Retinal pigment epithelial cell (primary cell): ENCODE data around the gene CALD1.
"Not testable (repeated sequence)": the region's sequence is repeated elsewhere in the genome, so short reads cannot be mapped to it uniquely, and the experiment has no call there.

Experiments used
- DNase-seq: peaks from one replicate; pipeline ENCODE4 v3.0.0-alpha.2; 2010; ENCODE audit warnings: low read depth
- H3K4me3 ChIP-seq: 2 replicates; pipeline ENCODE4 v1.5.1; 2011; ENCODE audit warnings: mild to moderate bottlenecking, low read length, control low read depth, moderate library complexity
- TF ChIP-seq, protein P1 (sequence below): conservative IDR thresholded peaks from 2 replicates; pipeline ENCODE4 v1.5.1; 2011; ENCODE audit warnings: low read depth, low read length, control low read depth, inconsistent platforms

Gene CALD1

DNA sequence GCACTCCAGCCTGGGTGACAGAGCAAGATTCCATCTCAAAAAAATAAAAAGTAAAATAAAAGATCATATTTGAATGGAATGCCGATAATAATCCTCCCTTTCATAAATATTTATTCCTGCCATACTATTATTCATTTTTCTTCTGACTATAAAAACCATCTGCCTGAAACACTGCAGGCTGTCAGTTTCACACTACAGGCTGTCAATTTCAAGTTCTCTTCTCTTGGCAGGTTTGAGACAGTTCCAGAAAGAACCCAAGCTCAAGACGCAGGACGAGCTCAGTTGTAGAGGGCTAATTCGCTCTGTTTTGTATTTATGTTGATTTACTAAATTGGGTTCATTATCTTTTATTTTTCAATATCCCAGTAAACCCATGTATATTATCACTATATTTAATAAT is 188.7 kb downstream of the CALD1 start:
- no peak overlapping the region for H3K4me3 ChIP-seq
- TF ChIP-seq, protein P1, sequence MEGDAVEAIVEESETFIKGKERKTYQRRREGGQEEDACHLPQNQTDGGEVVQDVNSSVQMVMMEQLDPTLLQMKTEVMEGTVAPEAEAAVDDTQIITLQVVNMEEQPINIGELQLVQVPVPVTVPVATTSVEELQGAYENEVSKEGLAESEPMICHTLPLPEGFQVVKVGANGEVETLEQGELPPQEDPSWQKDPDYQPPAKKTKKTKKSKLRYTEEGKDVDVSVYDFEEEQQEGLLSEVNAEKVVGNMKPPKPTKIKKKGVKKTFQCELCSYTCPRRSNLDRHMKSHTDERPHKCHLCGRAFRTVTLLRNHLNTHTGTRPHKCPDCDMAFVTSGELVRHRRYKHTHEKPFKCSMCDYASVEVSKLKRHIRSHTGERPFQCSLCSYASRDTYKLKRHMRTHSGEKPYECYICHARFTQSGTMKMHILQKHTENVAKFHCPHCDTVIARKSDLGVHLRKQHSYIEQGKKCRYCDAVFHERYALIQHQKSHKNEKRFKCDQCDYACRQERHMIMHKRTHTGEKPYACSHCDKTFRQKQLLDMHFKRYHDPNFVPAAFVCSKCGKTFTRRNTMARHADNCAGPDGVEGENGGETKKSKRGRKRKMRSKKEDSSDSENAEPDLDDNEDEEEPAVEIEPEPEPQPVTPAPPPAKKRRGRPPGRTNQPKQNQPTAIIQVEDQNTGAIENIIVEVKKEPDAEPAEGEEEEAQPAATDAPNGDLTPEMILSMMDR: no peak
- DNase-seq: no peak

- H3K4me3 ChIP-seq, DNase-seq: not testable (repeated sequence)
These were observed 202.2 kb downstream of the CALD1 start for GRCh38 chr7:134981645-134982044.

DNA sequence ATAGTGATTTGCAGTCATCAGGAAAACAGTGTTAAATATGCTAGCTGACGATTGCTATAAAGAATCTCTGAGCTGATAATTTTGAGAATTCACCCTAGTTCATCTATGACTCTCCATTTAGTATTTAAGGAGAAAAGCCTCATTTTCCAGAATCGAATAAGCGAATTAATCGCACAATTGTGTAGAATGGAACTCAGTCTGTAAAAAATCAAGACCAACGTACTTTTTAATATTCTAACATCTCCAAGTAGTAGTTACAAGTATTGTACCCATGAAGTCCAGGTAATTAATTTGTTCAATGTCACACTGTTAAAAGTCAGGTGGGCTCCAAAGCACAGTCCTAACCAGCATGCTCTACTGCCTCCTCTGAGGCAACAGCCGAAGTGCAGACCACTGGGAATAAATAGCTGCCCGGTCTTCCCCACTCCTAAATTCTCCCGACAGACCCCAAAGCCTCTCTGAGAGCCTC is 206.5 kb downstream of the CALD1 start:
- TF ChIP-seq, protein P1: no peak
- DNase-seq: no peak
- peak overlapping the region; percentile 83 for H3K4me3 ChIP-seq

GRCh38 chr7:134986363-134987251 is 207.2 kb downstream of the CALD1 start, which contains the start of gene AGBL3:
AGBL3 (plus strand) TSS chr7:134986508; CDS start chr7:134987934, 1,426 bp downstream.
- peak; percentile 83 for DNase-seq

DNA sequence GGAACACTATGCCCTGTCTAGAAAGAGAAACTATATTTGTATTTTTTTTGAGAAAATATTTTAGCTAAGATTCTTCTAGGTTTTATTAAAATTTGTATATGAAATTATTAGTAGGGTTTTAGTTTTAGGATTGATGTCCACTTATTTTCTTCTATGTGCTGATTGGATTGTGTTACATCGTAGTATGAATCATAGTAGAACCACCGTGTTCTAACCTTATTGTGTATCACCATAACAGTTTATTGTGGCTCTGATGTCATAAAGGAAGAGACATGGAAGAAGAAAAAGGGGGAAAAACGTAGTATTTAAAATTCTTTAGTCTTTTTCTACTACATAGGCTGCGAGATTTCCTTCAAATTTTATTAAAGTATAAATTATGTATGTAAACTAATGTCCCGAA is 208.7 kb downstream of the CALD1 start:
- no peak for DNase-seq
- TF ChIP-seq, protein P1: no peak
- H3K4me3 ChIP-seq: no peak overlapping the region

More at GRCh38 chr7:134986363-134987251, 207.2 kb downstream of the CALD1 start, which contains the start of gene AGBL3:
- TF ChIP-seq, protein P1: peak; percentile 65
- H3K4me3 ChIP-seq: peak within 1 kb of the TSS; percentile 83

DNA sequence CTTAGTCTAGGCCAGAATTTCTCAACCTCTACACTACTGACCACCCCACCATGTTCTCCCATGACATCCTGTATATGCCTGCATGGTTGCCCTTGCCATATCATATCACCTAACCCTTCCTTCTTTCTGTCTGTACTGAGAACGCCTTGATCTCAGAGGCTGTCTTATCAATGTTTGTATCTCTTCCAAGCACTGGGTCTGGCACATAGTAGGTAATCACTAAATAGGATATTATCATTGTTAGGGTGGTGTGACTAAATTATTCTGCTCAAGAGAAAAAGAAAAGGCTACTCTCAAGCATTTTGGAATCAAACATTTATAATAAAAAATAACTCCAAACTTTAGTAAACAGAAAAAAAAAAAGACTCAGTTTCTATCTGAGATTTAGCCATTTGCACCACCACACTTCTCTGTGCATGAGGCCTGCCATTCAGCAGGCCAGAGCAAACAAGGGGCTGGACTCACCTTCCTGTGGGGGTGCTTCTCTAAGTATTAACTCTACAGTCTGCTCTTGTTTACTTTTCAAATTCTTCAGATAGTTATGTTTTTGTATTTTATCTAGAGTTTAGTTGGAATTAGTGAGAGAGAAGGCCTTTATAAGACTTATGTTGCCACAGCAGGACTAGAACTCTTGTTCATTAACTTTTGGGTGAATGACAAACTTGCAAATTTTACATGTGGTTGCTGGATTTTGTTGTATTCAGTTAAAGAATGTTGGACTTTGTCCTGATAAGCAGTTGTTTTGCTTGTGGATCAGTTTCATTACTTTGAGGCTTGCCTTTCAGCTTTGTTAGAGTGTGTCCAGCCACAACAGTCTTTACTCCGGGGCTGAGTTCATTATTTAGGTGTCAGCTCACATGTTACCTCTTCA is 212.3 kb downstream of the CALD1 start:
- DNase-seq: no peak
- no peak overlapping the region for H3K4me3 ChIP-seq
- TF ChIP-seq, protein P1: no peak

- no peak for DNase-seq
- TF ChIP-seq, protein P1: no peak
- H3K4me3 ChIP-seq: no peak overlapping the region
These were observed 213.3 kb downstream of the CALD1 start for GRCh38 chr7:134992626-134993179.
